Upper lobe of left lung (tissue), 4 donors: ENCODE results near the gene SLC39A8.

Source experiments
- POLR2A ChIP-seq, 4 donors: fragments of 450-650 bp; IDR thresholded peaks; one replicate each; pipeline ENCODE4 v1.5.1; 2016 to 2017; ENCODE audit warnings: antibody characterized with exemption in 4 of 4, mild to moderate bottlenecking in 2 of 4
- POLR2AphosphoS5 ChIP-seq, 2 donors: sonication (generic); formaldehyde crosslinking; IDR thresholded peaks; one replicate each; pipeline ENCODE4 v1.5.1; 2017; ENCODE audit warnings: antibody characterized with exemption in 2 of 2
- TF ChIP-seq, protein P1 (sequence below), 6 experiments: fragments of 450-650 bp in 4 of 6; fragments of 200-600 bp in 2 of 6; sonication (generic) in 2 of 6; IDR thresholded peaks; one replicate each; pipeline ENCODE4 v1.5.1; 2016 to 2019; ENCODE audit warnings: antibody characterized with exemption in 6 of 6

DNA sequence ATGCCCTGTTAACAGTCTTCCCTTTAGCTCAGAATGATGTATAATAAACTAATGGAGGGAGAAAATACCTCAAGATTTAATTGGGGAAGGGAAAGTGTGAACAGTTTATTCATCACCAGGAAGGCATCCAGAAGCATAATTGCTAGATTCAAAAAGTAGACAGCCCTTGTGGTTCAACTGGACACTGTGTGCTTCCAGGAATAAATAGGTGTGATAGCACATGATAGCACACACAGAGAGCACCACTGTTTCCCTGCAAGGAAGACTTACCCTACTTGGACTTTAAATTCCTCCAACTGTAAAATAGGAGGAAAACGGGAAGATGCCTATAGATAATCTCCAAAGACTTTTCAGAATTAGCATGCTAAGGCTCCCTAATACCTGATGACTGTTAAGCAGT, 27.8 kb downstream of the SLC39A8 start:
- TF ChIP-seq POLR2AphosphoS5 (IDR thresholded peaks at IDR 0.05) (no peak), POLR2A (IDR thresholded peaks at IDR 0.05) (no peak)
- TF ChIP-seq, protein P1, sequence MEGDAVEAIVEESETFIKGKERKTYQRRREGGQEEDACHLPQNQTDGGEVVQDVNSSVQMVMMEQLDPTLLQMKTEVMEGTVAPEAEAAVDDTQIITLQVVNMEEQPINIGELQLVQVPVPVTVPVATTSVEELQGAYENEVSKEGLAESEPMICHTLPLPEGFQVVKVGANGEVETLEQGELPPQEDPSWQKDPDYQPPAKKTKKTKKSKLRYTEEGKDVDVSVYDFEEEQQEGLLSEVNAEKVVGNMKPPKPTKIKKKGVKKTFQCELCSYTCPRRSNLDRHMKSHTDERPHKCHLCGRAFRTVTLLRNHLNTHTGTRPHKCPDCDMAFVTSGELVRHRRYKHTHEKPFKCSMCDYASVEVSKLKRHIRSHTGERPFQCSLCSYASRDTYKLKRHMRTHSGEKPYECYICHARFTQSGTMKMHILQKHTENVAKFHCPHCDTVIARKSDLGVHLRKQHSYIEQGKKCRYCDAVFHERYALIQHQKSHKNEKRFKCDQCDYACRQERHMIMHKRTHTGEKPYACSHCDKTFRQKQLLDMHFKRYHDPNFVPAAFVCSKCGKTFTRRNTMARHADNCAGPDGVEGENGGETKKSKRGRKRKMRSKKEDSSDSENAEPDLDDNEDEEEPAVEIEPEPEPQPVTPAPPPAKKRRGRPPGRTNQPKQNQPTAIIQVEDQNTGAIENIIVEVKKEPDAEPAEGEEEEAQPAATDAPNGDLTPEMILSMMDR (IDR thresholded peaks at IDR 0.05): no peak
